Measurements from ENCODE around the gene MFAP2. TPM values are rescaled to one million over a fixed set of nuclear protein-coding genes. Genes with fewer than 3 reads are reported as not detected.

Gene MFAP2
- total RNA-seq, 4 donors from 2014 or later = 9.0 to 28.6 (median 15.0) TPM

GRCh38 chr1:16958475-16958874 is 21.9 kb downstream of the MFAP2 start:
- TF ChIP-seq CTCF (IDR thresholded peaks at IDR 0.05; ENCODE audit: low read depth) = no peak

DNA sequence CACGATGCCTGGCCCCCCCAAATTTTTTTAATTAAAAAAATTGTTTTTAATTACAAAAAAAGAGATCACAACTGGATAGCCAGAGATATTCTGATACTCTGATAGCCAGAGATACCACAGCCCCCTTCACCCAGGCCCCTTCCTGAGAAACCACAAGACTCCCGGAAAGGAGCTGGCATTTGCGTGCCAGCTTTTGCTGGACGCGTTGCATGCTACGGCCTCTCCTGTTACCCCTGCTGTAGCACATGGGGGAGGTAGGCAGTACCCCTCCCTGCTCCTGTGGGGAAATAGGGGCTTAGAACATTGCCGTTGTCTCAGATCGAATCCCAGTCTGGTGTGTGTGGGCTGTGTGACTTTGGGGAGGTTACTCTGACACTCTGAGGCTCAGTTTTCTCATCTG is 22.7 kb downstream of the MFAP2 start:
- TF ChIP-seq CTCF (IDR thresholded peaks at IDR 0.05; ENCODE audit: low read depth) = no peak

- TF ChIP-seq CTCF (IDR thresholded peaks at IDR 0.05; ENCODE audit: low read depth) = no peak
Observed at GRCh38 chr1:16956775-16957174, 23.6 kb downstream of the MFAP2 start.

DNA sequence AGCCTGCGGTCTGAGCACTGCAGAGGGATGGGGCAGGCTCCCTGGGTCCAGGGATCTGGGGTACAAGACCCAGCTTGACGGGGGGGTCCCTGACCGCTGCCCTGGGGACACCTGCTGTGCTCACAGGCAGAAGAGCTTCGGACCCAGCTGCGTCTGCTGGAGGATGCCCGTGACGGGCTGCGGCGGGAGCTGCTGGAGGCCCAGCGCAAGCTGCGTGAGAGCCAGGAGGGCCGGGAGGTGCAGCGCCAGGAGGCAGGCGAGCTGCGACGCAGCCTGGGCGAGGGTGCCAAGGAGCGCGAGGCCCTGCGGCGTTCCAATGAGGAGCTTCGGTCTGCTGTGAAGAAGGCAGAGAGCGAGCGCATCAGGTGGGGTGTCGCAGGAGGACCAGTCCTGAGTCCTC is 25.2 kb downstream of the MFAP2 start:
- TF ChIP-seq CTCF (IDR thresholded peaks at IDR 0.05; ENCODE audit: low read depth) = no peak

GRCh38 chr1:16954579-16954978 is 25.8 kb downstream of the MFAP2 start:
- TF ChIP-seq CTCF (IDR thresholded peaks at IDR 0.05; ENCODE audit: low read depth) = no peak

GRCh38 chr1:16946646-16947045 is 33.8 kb downstream of the MFAP2 start:
- TF ChIP-seq CTCF (IDR thresholded peaks at IDR 0.05; ENCODE audit: low read depth) = no peak

- TF ChIP-seq CTCF (IDR thresholded peaks at IDR 0.05; ENCODE audit: low read depth) = no peak
Observed at GRCh38 chr1:16944038-16944437, 36.4 kb downstream of the MFAP2 start.
